ENCODE measurements around the gene CFHR2.

Gene CFHR2

DNA sequence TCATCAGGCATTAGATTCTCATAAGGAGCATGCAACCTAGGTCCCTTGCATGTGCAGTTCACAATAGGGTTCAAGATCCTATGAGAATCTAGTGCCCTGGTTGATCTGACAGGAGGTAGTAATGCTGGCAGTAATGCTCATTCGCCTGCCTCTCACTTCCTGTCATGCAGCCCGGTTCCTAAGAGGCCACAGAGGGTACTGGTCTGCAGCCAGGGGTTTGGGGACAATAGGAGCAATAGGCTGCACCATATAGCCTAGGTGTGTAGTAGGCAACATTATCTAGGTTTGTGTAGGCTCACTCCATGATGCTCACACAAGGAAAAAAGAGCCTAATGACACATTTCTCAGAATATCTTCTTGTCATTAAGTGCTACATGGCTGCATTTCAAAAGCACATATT lies 59.6 kb downstream of the CFHR2 start:
- DNase-seq = no peak

DNA sequence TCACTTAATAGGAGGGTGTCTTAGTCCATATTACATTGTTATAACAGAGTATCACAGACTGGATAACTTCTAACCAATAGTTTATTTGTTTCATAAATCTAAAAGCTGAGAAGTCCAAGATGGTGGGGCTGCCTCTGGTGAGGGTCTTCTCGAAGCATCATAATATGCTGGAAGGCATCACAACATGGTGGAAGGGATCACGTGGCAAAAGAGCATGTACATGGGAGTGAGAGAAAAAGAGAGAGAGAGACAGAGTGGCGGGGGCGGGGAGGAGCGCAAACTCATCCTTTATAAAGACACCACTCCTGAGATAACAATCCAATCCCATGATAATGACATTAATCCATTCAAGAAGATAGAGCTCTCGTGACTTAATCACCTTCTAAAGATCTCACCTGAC lies 65.3 kb downstream of the CFHR2 start:
- no peak for DNase-seq

Measured in EL (cell line).